K562 (cell line): ENCODE measurements around the gene TRMT2A. TPM values are rescaled to one million over a fixed set of nuclear protein-coding genes. Genes with fewer than 3 reads are reported as not detected.

Experiments used
- ATF4 ChIP-seq: fragments of 450-650 bp; formaldehyde crosslinking; IDR thresholded peaks from 2 replicates; pipeline ENCODE4 v1.4.0; 2022; ENCODE audit warnings: mild to moderate bottlenecking, moderate library complexity
- CREB3 ChIP-seq: fragments of 450-650 bp; conservative IDR thresholded peaks from 2 replicates; pipeline ENCODE4 v1.6.1; 2016; ENCODE audit warnings: missing genetic modification characterization, low read depth, mild to moderate bottlenecking, missing compliant biosample characterization, moderate library complexity
- HMGN3 ChIP-seq: IDR thresholded peaks from 2 replicates; pipeline ENCODE4 v1.6.1; 2011; ENCODE audit warnings: borderline replicate concordance, low read depth, mild to moderate bottlenecking, mixed read lengths, low read length; ENCODE audit not compliant: insufficient read length; ENCODE audit errors: extremely low read depth
- PCBP2 ChIP-seq: fragments of 200-400 bp; formaldehyde crosslinking; IDR thresholded peaks from 2 replicates; pipeline ENCODE4 v1.6.1; 2018; ENCODE audit warnings: low read length, low read depth, mild to moderate bottlenecking, moderate library complexity; ENCODE audit not compliant: poor library complexity, severe bottlenecking
- POLR2G ChIP-seq: fragments of 200-400 bp; formaldehyde crosslinking; IDR thresholded peaks from 2 replicates; pipeline ENCODE4 v1.6.1; 2017; ENCODE audit warnings: low read depth, mild to moderate bottlenecking, antibody characterized with exemption, low read length, moderate library complexity
- RBM14 ChIP-seq: fragments of 200-400 bp; formaldehyde crosslinking; IDR thresholded peaks from 2 replicates; pipeline ENCODE4 v1.6.1; 2018; ENCODE audit warnings: low read depth, mild to moderate bottlenecking, low read length, moderate library complexity, borderline replicate concordance; ENCODE audit not compliant: insufficient read depth
- TAF15 ChIP-seq: fragments of 200-400 bp; formaldehyde crosslinking; IDR thresholded peaks from 2 replicates; pipeline ENCODE4 v1.6.1; 2017; ENCODE audit warnings: mild to moderate bottlenecking, low read depth, low read length, moderate library complexity
- ZNF174 ChIP-seq: fragments of 250-450 bp; sonication (Bioruptor Pico); IDR thresholded peaks from 2 replicates; pipeline ENCODE4 v1.4.0; 2020; ENCODE audit warnings: mild to moderate bottlenecking
- ZNF584 ChIP-seq: fragments of 200-800 bp; sonication (Bioruptor generic); IDR thresholded peaks from 2 replicates; pipeline ENCODE4 v1.6.1; 2016; ENCODE audit warnings: low read depth, mild to moderate bottlenecking, missing genetic modification characterization, missing compliant biosample characterization
- polyA plus RNA-seq, 8 experiments: library from polyadenylated mRNA; depleted of rRNA in 4 of 8; stranded (reverse) in 5 of 8; unstranded in 3 of 8; fragments of >200 nt; fragmentation: Nextera tagmentation in 2 of 8; fragmentation: Illumina TruSeq in 1 of 8; extraction: Ambion mirVana in 2 of 8; extraction: Trizol in 1 of 8; gene quantifications; 2 replicates each; pipeline versions ENCODE4 v1.2.1 to v1.2.3, GENCODE V29; 2011 to 2014; ENCODE audit warnings: inconsistent platforms in 1 of 8, missing spikeins in 1 of 8
- total RNA-seq, 7 experiments: library from RNA; depleted of rRNA in 6 of 7; stranded (reverse); fragments of >200 nt in 6 of 7; fragmentation: Illumina TruSeq in 2 of 7; extraction: Trizol in 2 of 7; gene quantifications; 2 replicates each; pipeline versions ENCODE4 v1.2.1 to v1.2.3, GENCODE V29; 2011 to 2021; ENCODE audit warnings: low replicate concordance in 1 of 7
- TF ChIP-seq, protein P1 (sequence below): sonication (generic); formaldehyde crosslinking; IDR thresholded peaks from 2 replicates; pipeline ENCODE4 v1.8.0; 2022; ENCODE audit warnings: mild to moderate bottlenecking, low read depth, missing genetic modification reagents
- TF ChIP-seq, protein P2 (sequence below), 2 experiments: fragments of 450-650 bp in 1 of 2; sonication (generic) in 1 of 2; formaldehyde crosslinking; conservative IDR thresholded peaks; 2 replicates each; pipeline versions ENCODE4 v1.4.0 to v1.8.1; 2020 to 2022; ENCODE audit warnings: mild to moderate bottlenecking in 1 of 2, missing genetic modification reagents in 1 of 2
- TF ChIP-seq, protein P3 (sequence below): fragments of 250-450 bp; sonication (Bioruptor Pico); IDR thresholded peaks from 2 replicates; pipeline ENCODE4 v1.5.0; 2022; ENCODE audit warnings: mild to moderate bottlenecking
- TF ChIP-seq, protein P4 (sequence below), 2 experiments: fragments of 250-450 bp in 1 of 2; fragments of 450-650 bp in 1 of 2; sonication (Bioruptor Pico) in 1 of 2; IDR thresholded peaks; 2 replicates each; pipeline versions ENCODE4 v1.6.1 to v1.8.0; 2016 to 2021; ENCODE audit warnings: mild to moderate bottlenecking in 2 of 2, moderate library complexity in 2 of 2, missing compliant biosample characterization in 1 of 2, missing genetic modification characterization in 1 of 2
- TF ChIP-seq, protein P5 (sequence below), 3 experiments: IDR thresholded peaks in 2 of 3; conservative IDR thresholded peaks in 1 of 3; 2 replicates each; pipeline ENCODE4 v1.5.1; 2011 to 2012; ENCODE audit warnings: low read length in 3 of 3, mild to moderate bottlenecking in 3 of 3, control low read depth in 2 of 3, improper control_type of control experiment in 1 of 3, inconsistent platforms in 1 of 3, low read depth in 1 of 3, mixed read lengths in 1 of 3, moderate library complexity in 1 of 3; ENCODE audit not compliant: insufficient read depth in 2 of 3

The TRMT2A gene
- total and polyA plus RNA-seq, 9 of the 15 experiments (the other 6 are each of a cell fraction or from before 2014, with no cell fraction given): 1.6 to 265 (median 140) TPM

DNA sequence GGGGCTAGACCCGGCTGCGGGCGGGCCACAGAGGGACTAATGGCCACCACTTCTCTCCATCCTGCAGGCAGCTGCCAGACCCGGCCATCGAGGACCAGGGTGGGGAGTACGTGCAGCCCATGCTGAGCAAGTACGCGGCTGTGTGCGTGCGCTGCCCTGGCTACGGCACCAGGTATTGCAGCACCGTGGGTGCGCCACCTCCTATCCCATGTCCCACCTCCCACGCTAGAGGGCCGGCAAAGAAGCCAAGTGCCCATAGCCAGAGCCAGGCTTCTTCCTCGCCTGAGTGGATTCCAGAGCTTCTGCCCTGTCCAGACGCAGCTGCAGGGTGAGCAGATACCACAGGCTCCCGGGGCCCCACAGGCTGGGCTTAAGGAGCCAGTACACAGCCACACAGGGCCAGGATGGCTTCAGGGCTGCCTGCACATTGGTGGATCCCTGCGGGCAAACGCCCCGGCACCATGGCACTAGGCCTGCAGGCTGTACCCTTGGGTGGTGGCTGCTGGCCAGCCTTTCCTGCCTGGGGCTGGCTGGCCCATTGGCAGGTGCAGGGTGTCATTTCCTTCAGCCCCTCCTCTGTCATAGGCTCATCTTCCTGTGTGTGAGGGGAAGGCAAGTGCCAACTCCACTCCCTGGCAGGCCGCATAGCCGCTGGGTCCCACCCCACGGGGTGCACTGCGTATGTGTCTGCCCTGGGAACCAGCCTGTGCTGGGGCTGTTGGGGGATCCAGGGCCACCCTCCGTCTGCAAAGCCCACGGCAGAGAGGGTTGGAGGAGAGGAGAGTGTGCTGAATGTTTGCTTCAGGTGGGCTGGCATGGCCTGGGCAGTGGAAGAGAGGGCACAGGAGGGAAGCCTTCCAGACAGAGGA lies 53.5 kb downstream of the TRMT2A start (continued):
- TF ChIP-seq HMGN3: peak; percentile 8
- TF ChIP-seq ZNF174: no peak
- TF ChIP-seq, protein P1, sequence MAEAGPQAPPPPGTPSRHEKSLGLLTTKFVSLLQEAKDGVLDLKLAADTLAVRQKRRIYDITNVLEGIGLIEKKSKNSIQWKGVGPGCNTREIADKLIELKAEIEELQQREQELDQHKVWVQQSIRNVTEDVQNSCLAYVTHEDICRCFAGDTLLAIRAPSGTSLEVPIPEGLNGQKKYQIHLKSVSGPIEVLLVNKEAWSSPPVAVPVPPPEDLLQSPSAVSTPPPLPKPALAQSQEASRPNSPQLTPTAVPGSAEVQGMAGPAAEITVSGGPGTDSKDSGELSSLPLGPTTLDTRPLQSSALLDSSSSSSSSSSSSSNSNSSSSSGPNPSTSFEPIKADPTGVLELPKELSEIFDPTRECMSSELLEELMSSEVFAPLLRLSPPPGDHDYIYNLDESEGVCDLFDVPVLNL: no peak
- TF ChIP-seq, protein P2, sequence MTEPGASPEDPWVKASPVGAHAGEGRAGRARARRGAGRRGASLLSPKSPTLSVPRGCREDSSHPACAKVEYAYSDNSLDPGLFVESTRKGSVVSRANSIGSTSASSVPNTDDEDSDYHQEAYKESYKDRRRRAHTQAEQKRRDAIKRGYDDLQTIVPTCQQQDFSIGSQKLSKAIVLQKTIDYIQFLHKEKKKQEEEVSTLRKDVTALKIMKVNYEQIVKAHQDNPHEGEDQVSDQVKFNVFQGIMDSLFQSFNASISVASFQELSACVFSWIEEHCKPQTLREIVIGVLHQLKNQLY (CRISPR knock-in tag; conservative IDR thresholded peaks at IDR 0.05): 0 out of 4 replicates have a peak, but pooled peaks of 1 of the 2 experiments have one; percentile 14
- 0 out of 2 replicates have a peak, but pooled peaks have one; percentile 77 for TF ChIP-seq TAF15
- no peak for TF ChIP-seq ZNF584 (CRISPR knock-in tag)
- no peak for TF ChIP-seq CREB3 (tag)
- TF ChIP-seq, protein P3, sequence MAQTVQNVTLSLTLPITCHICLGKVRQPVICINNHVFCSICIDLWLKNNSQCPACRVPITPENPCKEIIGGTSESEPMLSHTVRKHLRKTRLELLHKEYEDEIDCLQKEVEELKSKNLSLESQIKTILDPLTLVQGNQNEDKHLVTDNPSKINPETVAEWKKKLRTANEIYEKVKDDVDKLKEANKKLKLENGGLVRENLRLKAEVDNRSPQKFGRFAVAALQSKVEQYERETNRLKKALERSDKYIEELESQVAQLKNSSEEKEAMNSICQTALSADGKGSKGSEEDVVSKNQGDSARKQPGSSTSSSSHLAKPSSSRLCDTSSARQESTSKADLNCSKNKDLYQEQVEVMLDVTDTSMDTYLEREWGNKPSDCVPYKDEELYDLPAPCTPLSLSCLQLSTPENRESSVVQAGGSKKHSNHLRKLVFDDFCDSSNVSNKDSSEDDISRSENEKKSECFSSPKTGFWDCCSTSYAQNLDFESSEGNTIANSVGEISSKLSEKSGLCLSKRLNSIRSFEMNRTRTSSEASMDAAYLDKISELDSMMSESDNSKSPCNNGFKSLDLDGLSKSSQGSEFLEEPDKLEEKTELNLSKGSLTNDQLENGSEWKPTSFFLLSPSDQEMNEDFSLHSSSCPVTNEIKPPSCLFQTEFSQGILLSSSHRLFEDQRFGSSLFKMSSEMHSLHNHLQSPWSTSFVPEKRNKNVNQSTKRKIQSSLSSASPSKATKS (CRISPR knock-in tag): no peak
- 0 out of 2 replicates have a peak, but pooled peaks have one; percentile 68 for TF ChIP-seq RBM14
- TF ChIP-seq, protein P4, sequence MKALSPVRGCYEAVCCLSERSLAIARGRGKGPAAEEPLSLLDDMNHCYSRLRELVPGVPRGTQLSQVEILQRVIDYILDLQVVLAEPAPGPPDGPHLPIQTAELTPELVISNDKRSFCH (CRISPR knock-in tag; IDR thresholded peaks at IDR 0.05): no peak
- TF ChIP-seq, protein P4 (tag; IDR thresholded peaks at IDR 0.05): no peak
- TF ChIP-seq PCBP2: no peak
- TF ChIP-seq POLR2G: peak; percentile 54
- TF ChIP-seq, protein P5, sequence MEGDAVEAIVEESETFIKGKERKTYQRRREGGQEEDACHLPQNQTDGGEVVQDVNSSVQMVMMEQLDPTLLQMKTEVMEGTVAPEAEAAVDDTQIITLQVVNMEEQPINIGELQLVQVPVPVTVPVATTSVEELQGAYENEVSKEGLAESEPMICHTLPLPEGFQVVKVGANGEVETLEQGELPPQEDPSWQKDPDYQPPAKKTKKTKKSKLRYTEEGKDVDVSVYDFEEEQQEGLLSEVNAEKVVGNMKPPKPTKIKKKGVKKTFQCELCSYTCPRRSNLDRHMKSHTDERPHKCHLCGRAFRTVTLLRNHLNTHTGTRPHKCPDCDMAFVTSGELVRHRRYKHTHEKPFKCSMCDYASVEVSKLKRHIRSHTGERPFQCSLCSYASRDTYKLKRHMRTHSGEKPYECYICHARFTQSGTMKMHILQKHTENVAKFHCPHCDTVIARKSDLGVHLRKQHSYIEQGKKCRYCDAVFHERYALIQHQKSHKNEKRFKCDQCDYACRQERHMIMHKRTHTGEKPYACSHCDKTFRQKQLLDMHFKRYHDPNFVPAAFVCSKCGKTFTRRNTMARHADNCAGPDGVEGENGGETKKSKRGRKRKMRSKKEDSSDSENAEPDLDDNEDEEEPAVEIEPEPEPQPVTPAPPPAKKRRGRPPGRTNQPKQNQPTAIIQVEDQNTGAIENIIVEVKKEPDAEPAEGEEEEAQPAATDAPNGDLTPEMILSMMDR (IDR thresholded peaks at IDR 0.05 in 2 of 3, conservative IDR thresholded peaks at IDR 0.05 in 1 of 3; ENCODE audit: insufficient read depth in 2 of 3, low read depth in 1 of 3, low read length in 3 of 3): peak in 1 of 3 experiments; percentile 45; a peak in 2 of 6 replicates
- no peak for TF ChIP-seq ATF4
